Activated CD4-positive, alpha-beta T cell treated with anti-CD3 and anti-CD28 coated beads, Interleukin-2, amount 10 ng/mL, durations not matched to agents 7 days and 5 days (primary cell): Measurements from ENCODE around the gene ZNF71. TPM values are rescaled to one million over a fixed set of nuclear protein-coding genes. Genes with fewer than 3 reads are reported as not detected.

Experiments
- CTCF ChIA-PET: fragments of 350-600 bp; sonication (Branson Sonifier 250); formaldehyde crosslinking; loops from one replicate; lab custom pipeline; 2021; ENCODE audit warnings: antibody characterized with exemption; lab: Charles Lee
- POLR2A ChIA-PET: fragments of 350-600 bp; sonication (Branson Sonifier 250); formaldehyde crosslinking; loops from one replicate; lab custom pipeline; 2021; ENCODE audit warnings: antibody characterized with exemption; lab: Charles Lee
- DNase-seq: peaks from one replicate; pipeline ENCODE4 v3.0.0-alpha.2; 2020
- H3K27ac Mint-ChIP-seq: one replicate; pipeline ENCODE4 v1.8.0; 2021; ENCODE audit warnings: mild to moderate bottlenecking, moderate library complexity, mixed read lengths
- H3K27me3 Mint-ChIP-seq: one replicate; pipeline ENCODE4 v1.8.0; 2021; ENCODE audit warnings: mixed read lengths
- H3K36me3 Mint-ChIP-seq: one replicate; pipeline ENCODE4 v1.8.0; 2021; ENCODE audit warnings: low read depth, mixed read lengths
- H3K4me1 Mint-ChIP-seq: one replicate; pipeline ENCODE4 v1.8.0; 2021; ENCODE audit warnings: mixed read lengths
- H3K4me3 Mint-ChIP-seq: one replicate; pipeline ENCODE4 v1.8.0; 2021; ENCODE audit warnings: mild to moderate bottlenecking, moderate library complexity, mixed read lengths
- H3K9me3 Mint-ChIP-seq: one replicate; pipeline ENCODE4 v1.8.0; 2021; ENCODE audit warnings: mixed read lengths
- total RNA-seq, 2 experiments: library from RNA; stranded (reverse); gene quantifications; one replicate each; pipeline ENCODE4 v1.2.3, GENCODE V29; 2021

ZNF71 gene
- total RNA-seq, 2 experiments from 2014 or later, result 6.4 TPM

GRCh38 chr19:56597696-56598095 is 2.6 kb downstream of the ZNF71 start:
- ChIA-PET POLR2A (no interaction called here), CTCF (no interaction called here)
- Mint-ChIP-seq H3K36me3 (peaks cover 55% of the 10 kb centered on the region), H3K27me3 (no peaks in the 10 kb centered on the region), H3K27ac (no peak overlapping the region), H3K4me3 (no peak overlapping the region), H3K4me1 (peaks cover 19% of the 10 kb centered on the region), H3K9me3 (peaks cover 41% of the 10 kb centered on the region)
- no peak for DNase-seq

DNA sequence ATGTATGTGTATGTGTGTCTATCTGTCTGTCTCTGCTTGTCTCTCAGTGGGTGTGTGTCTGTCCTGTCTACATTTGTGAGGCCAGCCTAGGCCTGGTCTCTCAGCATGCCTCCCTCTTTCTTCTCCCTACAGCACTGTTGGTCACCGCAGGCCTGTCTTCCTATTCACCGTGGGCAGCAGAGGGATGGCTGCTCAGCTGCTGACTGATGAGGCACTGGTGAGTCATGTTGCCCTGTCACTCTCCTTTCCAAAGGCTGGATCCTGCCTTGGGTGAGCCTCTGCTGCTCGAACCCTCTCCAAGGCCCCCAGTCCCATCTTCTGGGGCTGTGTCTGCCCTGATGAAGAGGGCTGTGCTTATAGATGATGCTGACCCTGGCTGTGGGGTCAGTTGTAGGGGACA is 6.3 kb downstream of the ZNF71 start:
- Mint-ChIP-seq H3K4me3 (no peak overlapping the region), H3K36me3 (peaks cover 70% of the 10 kb centered on the region), H3K4me1 (peaks cover 1% of the 10 kb centered on the region), H3K27me3 (no peaks in the 10 kb centered on the region), H3K27ac (no peak overlapping the region), H3K9me3 (peaks cover 47% of the 10 kb centered on the region)
- no peak for DNase-seq
- POLR2A ChIA-PET, result no interaction called here
- CTCF ChIA-PET, result no interaction called here

DNA sequence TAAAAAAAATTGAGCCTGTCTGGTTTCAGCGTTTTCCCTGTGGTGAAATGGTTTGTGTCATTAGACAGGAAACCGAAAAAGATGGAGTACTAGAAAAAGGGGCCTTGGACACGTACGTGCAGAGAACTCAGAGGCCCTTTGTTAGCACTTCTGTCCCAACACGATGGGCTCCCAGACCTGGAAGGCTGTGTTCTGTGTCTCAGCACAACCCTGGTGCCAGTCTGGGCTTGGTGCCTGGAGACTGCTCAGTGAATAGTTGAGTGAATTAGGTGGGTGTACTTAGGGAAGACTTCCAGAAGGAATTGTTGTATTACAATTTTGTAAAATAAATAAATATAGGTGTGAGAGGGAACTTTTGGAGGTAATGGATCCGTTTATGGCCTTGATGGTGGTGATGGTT is 8.7 kb downstream of the ZNF71 start:
- Mint-ChIP-seq H3K27ac (no peak overlapping the region), H3K36me3 (peaks cover 66% of the 10 kb centered on the region), H3K27me3 (no peaks in the 10 kb centered on the region), H3K4me3 (no peak overlapping the region), H3K4me1 (peaks cover 1% of the 10 kb centered on the region), H3K9me3 (peaks cover 57% of the 10 kb centered on the region)
- POLR2A ChIA-PET, result no interaction called here
- DNase-seq, result no peak
- CTCF ChIA-PET, result no interaction called here

GRCh38 chr19:56608274-56608964 is 13.3 kb downstream of the ZNF71 start:
- peaks cover 59% of the 10 kb centered on the region for H3K36me3 Mint-ChIP-seq
- H3K27ac Mint-ChIP-seq, result no peak overlapping the region
- no peak overlapping the region for H3K4me3 Mint-ChIP-seq
- CTCF ChIA-PET, result no interaction called here
- H3K4me1 Mint-ChIP-seq, result no peaks in the 10 kb centered on the region
- no peaks in the 10 kb centered on the region for H3K27me3 Mint-ChIP-seq
- no peak for DNase-seq
- POLR2A ChIA-PET, result no interaction called here
- peaks cover 61% of the 10 kb centered on the region for H3K9me3 Mint-ChIP-seq

- no peaks in the 10 kb centered on the region for H3K27me3 Mint-ChIP-seq
- H3K4me3 Mint-ChIP-seq, result no peak overlapping the region
- peaks cover 75% of the 10 kb centered on the region for H3K9me3 Mint-ChIP-seq
- no peaks in the 10 kb centered on the region for H3K4me1 Mint-ChIP-seq
- DNase-seq, result no peak
- peaks cover 67% of the 10 kb centered on the region for H3K36me3 Mint-ChIP-seq
- CTCF ChIA-PET, result no interaction called here
- no peak overlapping the region for H3K27ac Mint-ChIP-seq
- POLR2A ChIA-PET, result no interaction called here
Observed at GRCh38 chr19:56611288-56611687, 16.2 kb downstream of the ZNF71 start.

GRCh38 chr19:56612737-56613136 is 17.6 kb downstream of the ZNF71 start:
- no peak overlapping the region for H3K27ac Mint-ChIP-seq
- H3K27me3 Mint-ChIP-seq, result no peaks in the 10 kb centered on the region
- no peak overlapping the region for H3K4me3 Mint-ChIP-seq
- H3K36me3 Mint-ChIP-seq, result peaks cover 76% of the 10 kb centered on the region
- ChIA-PET POLR2A (no interaction called here), CTCF (no interaction called here)
- no peak for DNase-seq
- H3K4me1 Mint-ChIP-seq, result no peaks in the 10 kb centered on the region
- H3K9me3 Mint-ChIP-seq, result peaks cover 77% of the 10 kb centered on the region

DNA sequence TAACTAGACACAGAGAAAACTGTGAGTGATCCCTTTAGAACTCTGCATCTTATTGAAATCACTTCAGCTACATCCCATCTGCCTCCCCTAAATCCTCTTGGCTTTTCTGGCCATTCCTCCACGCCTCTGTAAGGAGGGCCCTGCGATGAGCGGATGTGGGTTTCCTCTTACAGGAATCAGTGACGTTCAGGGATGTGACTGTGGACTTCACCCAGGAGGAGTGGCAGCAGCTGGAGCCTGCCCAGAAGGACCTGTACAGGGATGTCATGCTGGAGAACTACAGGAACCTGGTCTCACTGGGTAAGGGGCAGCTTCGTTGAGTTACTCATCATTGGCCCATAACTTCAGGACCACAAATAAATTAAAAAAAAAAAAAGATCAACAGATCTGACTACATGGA is 18.5 kb downstream of the ZNF71 start:
- ChIA-PET CTCF (interaction anchor here (0.7 kb wide), 1 partner anchor 342 kb away, joined by 3 read pairs; no protein-coding TSS in a partner anchor), POLR2A (no interaction called here)
- Mint-ChIP-seq H3K9me3 (peaks cover 76% of the 10 kb centered on the region), H3K36me3 (peaks cover 75% of the 10 kb centered on the region), H3K27ac (no peak overlapping the region), H3K4me1 (no peaks in the 10 kb centered on the region), H3K4me3 (no peak overlapping the region), H3K27me3 (no peaks in the 10 kb centered on the region)
- DNase-seq, result no peak

DNA sequence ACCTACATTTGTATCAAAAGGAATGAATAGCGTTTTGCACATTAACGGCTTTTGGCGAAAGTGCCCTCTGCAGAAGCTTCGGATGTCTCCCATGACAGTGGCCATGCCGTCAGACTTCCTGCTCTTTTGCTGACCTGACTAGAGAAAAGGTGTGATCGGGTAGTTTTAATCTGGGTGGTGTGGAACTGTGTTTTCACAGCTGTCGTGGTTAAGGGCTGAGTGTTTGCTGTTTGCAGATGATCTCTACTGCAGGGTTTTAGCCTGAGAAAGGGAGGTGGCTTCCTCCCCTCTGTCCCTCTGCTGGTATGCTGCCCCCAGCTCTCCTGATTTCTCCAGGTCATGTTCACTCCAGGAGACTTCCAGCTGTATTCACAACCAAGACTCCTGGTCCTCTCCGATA is 22.4 kb downstream of the ZNF71 start:
- peaks cover 79% of the 10 kb centered on the region for H3K36me3 Mint-ChIP-seq
- H3K4me3 Mint-ChIP-seq, result no peak overlapping the region
- no peak for DNase-seq
- no peak overlapping the region for H3K27ac Mint-ChIP-seq
- ChIA-PET CTCF (no interaction called here), POLR2A (no interaction called here)
- H3K4me1 Mint-ChIP-seq, result no peaks in the 10 kb centered on the region
- peaks cover 70% of the 10 kb centered on the region for H3K9me3 Mint-ChIP-seq
- H3K27me3 Mint-ChIP-seq, result no peaks in the 10 kb centered on the region

DNA sequence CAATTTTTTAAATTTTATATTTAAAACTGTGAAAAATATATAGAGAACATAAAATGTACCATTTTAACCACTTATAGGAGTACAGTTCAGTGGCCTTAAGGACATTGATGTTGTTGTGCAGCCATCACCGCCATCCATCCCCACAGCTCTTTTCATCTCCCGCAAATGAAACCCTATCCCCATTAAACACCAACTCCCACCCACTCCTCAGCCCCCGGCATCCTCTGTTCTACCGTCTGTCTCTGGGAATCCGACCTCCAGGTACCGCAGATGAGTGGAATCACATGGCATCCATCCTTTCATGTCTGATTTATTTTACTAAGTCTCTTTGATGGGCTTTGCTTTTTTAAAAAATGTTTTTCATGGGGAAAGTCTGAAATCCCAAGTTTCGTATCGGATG is 24.0 kb downstream of the ZNF71 start:
- Mint-ChIP-seq H3K27me3 (no peaks in the 10 kb centered on the region), H3K36me3 (peaks cover 75% of the 10 kb centered on the region), H3K4me1 (no peaks in the 10 kb centered on the region), H3K4me3 (no peak overlapping the region), H3K27ac (no peak overlapping the region), H3K9me3 (peaks cover 66% of the 10 kb centered on the region)
- DNase-seq, result no peak
- POLR2A ChIA-PET, result no interaction called here
- CTCF ChIA-PET, result no interaction called here

DNA sequence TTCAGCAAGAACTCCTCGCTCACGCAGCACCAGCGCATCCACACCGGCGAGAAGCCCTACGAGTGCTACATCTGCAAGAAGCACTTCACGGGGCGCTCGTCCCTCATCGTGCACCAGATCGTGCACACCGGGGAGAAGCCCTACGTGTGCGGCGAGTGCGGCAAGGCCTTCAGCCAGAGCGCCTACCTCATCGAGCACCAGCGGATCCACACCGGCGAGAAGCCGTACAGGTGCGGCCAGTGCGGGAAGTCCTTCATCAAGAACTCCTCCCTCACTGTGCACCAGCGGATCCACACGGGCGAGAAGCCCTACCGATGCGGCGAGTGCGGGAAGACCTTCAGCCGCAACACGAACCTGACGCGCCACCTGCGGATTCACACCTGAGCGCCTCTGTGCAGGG is 27.3 kb downstream of the ZNF71 start:
- H3K36me3 Mint-ChIP-seq, result peaks cover 59% of the 10 kb centered on the region
- H3K27ac Mint-ChIP-seq, result no peak overlapping the region
- no peaks in the 10 kb centered on the region for H3K27me3 Mint-ChIP-seq
- no peak for DNase-seq
- CTCF ChIA-PET, result no interaction called here
- POLR2A ChIA-PET, result no interaction called here
- peaks cover 57% of the 10 kb centered on the region for H3K9me3 Mint-ChIP-seq
- H3K4me1 Mint-ChIP-seq, result no peaks in the 10 kb centered on the region
- no peak overlapping the region for H3K4me3 Mint-ChIP-seq

- Mint-ChIP-seq H3K27ac (no peak overlapping the region), H3K9me3 (peaks cover 57% of the 10 kb centered on the region), H3K36me3 (peaks cover 53% of the 10 kb centered on the region), H3K4me3 (no peak overlapping the region), H3K27me3 (no peaks in the 10 kb centered on the region), H3K4me1 (no peaks in the 10 kb centered on the region)
- POLR2A ChIA-PET, result no interaction called here
- no peak for DNase-seq
- CTCF ChIA-PET, result no interaction called here
Observed at GRCh38 chr19:56623006-56623405, 27.9 kb downstream of the ZNF71 start.

GRCh38 chr19:56625708-56626107 is 30.6 kb downstream of the ZNF71 start:
- H3K9me3 Mint-ChIP-seq, result peaks cover 62% of the 10 kb centered on the region
- ChIA-PET POLR2A (no interaction called here), CTCF (no interaction called here)
- H3K36me3 Mint-ChIP-seq, result peaks cover 40% of the 10 kb centered on the region
- H3K27me3 Mint-ChIP-seq, result no peaks in the 10 kb centered on the region
- no peak for DNase-seq
- no peaks in the 10 kb centered on the region for H3K4me1 Mint-ChIP-seq
- H3K27ac Mint-ChIP-seq, result no peak overlapping the region
- no peak overlapping the region for H3K4me3 Mint-ChIP-seq

DNA sequence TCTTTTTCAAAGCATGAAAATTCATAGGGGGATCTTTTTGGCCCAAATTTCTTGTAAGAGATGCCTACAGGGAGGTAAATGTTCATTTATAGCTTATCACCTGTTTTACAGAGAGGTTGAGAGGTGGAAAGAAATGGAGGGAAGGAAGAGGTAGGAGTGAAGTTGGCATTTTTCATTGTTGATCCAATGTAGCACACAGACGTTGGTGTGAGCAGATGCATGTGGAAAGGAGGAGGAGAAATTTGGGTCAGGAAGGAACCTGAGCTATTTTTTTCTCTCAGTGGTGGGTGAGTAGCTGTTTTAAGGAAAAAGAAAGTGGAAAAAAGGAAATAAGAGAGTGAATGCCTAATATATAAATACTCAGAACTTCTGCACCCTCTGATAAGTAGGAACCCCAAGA is 37.9 kb downstream of the ZNF71 start:
- Mint-ChIP-seq H3K27ac (no peak overlapping the region), H3K4me3 (no peak overlapping the region), H3K36me3 (peaks cover 3% of the 10 kb centered on the region), H3K27me3 (no peaks in the 10 kb centered on the region), H3K4me1 (no peaks in the 10 kb centered on the region), H3K9me3 (peaks cover 62% of the 10 kb centered on the region)
- no peak for DNase-seq
- POLR2A ChIA-PET, result no interaction called here
- CTCF ChIA-PET, result no interaction called here

DNA sequence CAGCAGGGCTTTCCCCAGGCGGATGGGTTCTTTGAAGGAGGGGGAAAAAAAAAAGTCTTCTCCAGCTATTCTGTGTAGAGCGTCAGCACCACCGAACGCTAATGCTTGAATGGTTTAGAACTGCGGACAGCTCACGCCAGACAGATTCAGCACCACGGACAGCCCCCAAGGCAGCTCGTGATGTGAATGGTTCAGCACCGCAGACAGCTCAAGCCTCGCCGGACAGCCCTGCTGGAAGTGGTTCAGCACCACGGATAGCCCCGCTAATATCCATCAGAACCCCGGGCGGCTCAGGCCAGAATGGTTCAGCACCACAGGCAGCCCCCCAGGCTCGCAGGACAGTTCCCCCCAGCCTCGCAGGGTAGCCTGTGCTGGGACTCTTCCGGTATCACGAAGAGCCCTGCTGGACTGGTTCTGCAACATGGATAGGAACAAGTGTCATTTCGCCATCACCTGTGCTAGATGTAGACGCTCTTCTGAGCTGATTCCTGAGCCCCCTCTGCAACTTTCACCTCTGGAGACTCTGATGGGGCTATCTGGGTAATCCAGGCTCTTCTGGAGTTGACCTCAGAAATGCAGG is 43.0 kb downstream of the ZNF71 start:
- Mint-ChIP-seq H3K27ac (no peak overlapping the region), H3K9me3 (peaks cover 45% of the 10 kb centered on the region), H3K4me1 (no peaks in the 10 kb centered on the region), H3K36me3 (no peaks in the 10 kb centered on the region), H3K4me3 (no peak overlapping the region), H3K27me3 (no peaks in the 10 kb centered on the region)
- DNase-seq, result peak; percentile 69
- POLR2A ChIA-PET, result no interaction called here
- CTCF ChIA-PET, result no interaction called here
